Lung (tissue), 12 donors: ENCODE results near the gene SLC26A5. TPM values are rescaled to one million over a fixed set of nuclear protein-coding genes. Genes with fewer than 3 reads are reported as not detected.

Experiments used
- ATAC-seq: fragments of 200-7000 bp; cut with Tn5 transposase; one replicate; pipeline ENCODE4 v1.9.1; 2020; ENCODE audit warnings: moderate number of reproducible peaks; ENCODE audit not compliant: insufficient read depth, low FRiP score
- DNase-seq, 3 donors: peaks; one replicate each; pipeline ENCODE4 v3.0.0-alpha.2; 2013 to 2017
- H3K27ac ChIP-seq, 2 donors: one replicate each; pipeline ENCODE4 v1.5.1; 2013; ENCODE audit warnings: mild to moderate bottlenecking in 2 of 2, moderate library complexity in 2 of 2, control low read depth in 1 of 2, inconsistent platforms in 1 of 2, low read depth in 1 of 2, low read length in 1 of 2
- H3K27me3 ChIP-seq, 3 donors: one replicate each; pipeline ENCODE4 v1.5.1; 2013; ENCODE audit warnings: low read length in 2 of 3; ENCODE audit not compliant: control insufficient read depth in 3 of 3, insufficient read depth in 3 of 3
- H3K36me3 ChIP-seq, 4 donors: one replicate each; pipeline ENCODE4 v1.5.1; 2013; ENCODE audit warnings: low read length in 4 of 4, mild to moderate bottlenecking in 1 of 4, moderate library complexity in 1 of 4; ENCODE audit not compliant: control insufficient read depth in 4 of 4, insufficient read depth in 4 of 4
- H3K4me1 ChIP-seq, 5 donors: one replicate each; pipeline ENCODE4 v1.5.1; 2013; ENCODE audit warnings: low read length in 5 of 5, mild to moderate bottlenecking in 2 of 5, moderate library complexity in 1 of 5; ENCODE audit not compliant: control insufficient read depth in 5 of 5, insufficient read depth in 5 of 5
- H3K4me3 ChIP-seq: one replicate; pipeline ENCODE4 v1.5.1; 2013; ENCODE audit warnings: mild to moderate bottlenecking, control low read depth, moderate library complexity
- H3K9ac ChIP-seq, 2 donors: one replicate each; pipeline ENCODE4 v1.5.1; 2013; ENCODE audit warnings: low read length in 2 of 2, control low read depth in 1 of 2; ENCODE audit not compliant: insufficient read depth in 1 of 2
- H3K9me3 ChIP-seq, 4 donors: one replicate each; pipeline ENCODE4 v1.5.1; 2013; ENCODE audit warnings: low read length in 3 of 4, mild to moderate bottlenecking in 1 of 4, moderate library complexity in 1 of 4; ENCODE audit not compliant: control insufficient read depth in 4 of 4, insufficient read depth in 3 of 4
- WGBS, 2 donors: extraction: QIAGEN DNeasy Blood & Tissue Kit; methylation state at CpG; one replicate each; pipeline ENCODE4 v1.1.7; 2013; 5-methylcytosine and 5-hydroxymethylcytosine counted together
- polyA plus RNA-seq, 2 donors: library from polyadenylated mRNA; stranded (reverse); fragments of 200-250 nt; gene quantifications; one replicate each; pipeline ENCODE4 v1.2.1, GENCODE V29; 2013
- total RNA-seq, 2 donors: library from RNA; depleted of rRNA in 1 of 2; stranded (reverse); fragments of >200 nt in 1 of 2; gene quantifications; one replicate each; pipeline ENCODE4 v1.2.1, GENCODE V29; 2014 to 2021
- TF ChIP-seq, protein P1 (sequence below): IDR thresholded peaks from 2 replicates; pipeline ENCODE4 v1.5.1; 2012; ENCODE audit warnings: mild to moderate bottlenecking; ENCODE audit errors: control extremely low read depth, extremely low read depth
- donor health status: control.
- donor health status: control.
- donor health status: Bipolar disorder and iron deficiency.
- donor health status: healthy.
- donor health status: DM: yes; HTN: yes; CAD: no.

The SLC26A5 gene
- total and polyA plus RNA-seq, 4 donors: 0.06 to 1.1 (median 0.59) TPM

DNA sequence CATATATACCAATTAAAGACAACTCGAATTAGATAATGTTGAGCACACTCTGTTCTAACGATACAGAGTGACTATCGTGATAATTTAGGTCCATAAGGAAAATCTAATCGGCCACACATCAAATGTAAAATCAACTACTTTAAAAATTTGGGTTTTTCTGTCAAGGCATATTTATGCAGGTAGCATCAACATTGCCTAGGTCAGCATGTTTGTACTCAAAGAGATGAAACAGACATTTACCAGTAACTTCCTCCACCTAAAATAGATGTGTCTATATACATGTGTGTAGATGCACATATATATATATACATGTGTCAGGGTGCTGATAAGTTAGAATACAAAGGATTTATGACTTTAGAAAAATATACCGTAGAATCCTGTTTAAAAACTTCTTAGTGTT is 76.6 kb downstream of the SLC26A5 start:
- ATAC-seq (no peak), DNase-seq (no peak)
- no peak overlapping the region for H3K9ac ChIP-seq
- TF ChIP-seq, protein P1, sequence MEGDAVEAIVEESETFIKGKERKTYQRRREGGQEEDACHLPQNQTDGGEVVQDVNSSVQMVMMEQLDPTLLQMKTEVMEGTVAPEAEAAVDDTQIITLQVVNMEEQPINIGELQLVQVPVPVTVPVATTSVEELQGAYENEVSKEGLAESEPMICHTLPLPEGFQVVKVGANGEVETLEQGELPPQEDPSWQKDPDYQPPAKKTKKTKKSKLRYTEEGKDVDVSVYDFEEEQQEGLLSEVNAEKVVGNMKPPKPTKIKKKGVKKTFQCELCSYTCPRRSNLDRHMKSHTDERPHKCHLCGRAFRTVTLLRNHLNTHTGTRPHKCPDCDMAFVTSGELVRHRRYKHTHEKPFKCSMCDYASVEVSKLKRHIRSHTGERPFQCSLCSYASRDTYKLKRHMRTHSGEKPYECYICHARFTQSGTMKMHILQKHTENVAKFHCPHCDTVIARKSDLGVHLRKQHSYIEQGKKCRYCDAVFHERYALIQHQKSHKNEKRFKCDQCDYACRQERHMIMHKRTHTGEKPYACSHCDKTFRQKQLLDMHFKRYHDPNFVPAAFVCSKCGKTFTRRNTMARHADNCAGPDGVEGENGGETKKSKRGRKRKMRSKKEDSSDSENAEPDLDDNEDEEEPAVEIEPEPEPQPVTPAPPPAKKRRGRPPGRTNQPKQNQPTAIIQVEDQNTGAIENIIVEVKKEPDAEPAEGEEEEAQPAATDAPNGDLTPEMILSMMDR: no peak
- WGBS, 2 donors: 96 to 99% methylated on average over 5 of the region's 5 CpGs
- no peaks in the 10 kb centered on the region for H3K9me3 ChIP-seq
- H3K27ac ChIP-seq: no peak overlapping the region
- H3K4me1 ChIP-seq: no peaks in the 10 kb centered on the region
- H3K4me3 ChIP-seq: no peak overlapping the region
- no peaks in the 10 kb centered on the region for H3K27me3 ChIP-seq
- H3K36me3 ChIP-seq: peaks cover 14 to 33% (median 23%) of the 10 kb centered on the region in 4 donors

DNA sequence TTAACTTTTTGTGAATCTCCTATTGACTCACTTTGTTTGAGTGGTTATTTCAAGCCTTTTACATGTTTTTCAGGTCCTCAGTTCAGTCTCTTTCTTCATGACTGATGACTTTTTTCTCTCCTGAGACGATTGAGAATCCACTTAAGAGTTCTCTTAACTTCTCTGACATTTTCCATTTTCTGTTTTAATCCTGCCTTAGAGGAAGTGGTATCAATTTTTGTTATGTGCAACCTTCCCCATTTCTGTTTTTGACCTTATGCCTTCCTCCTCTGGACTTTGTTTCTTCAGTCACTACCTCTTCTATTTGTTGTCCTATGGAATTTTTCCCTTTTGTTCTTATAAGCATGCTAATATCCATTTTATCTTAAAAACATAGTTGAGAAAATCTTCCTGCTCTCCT is 96.2 kb downstream of the SLC26A5 start:
- Histone ChIP-seq H3K4me1 (peaks cover 0 to 28% (median 9%) of the 10 kb centered on the region in 5 donors), H3K9me3 (no peaks in the 10 kb centered on the region), H3K36me3 (peaks cover 1 to 11% (median 5%) of the 10 kb centered on the region in 4 donors), H3K9ac (no peak overlapping the region), H3K4me3 (no peak overlapping the region), H3K27ac (no peak overlapping the region), H3K27me3 (no peaks in the 10 kb centered on the region)
- WGBS, 2 donors: 35 to 38% methylated on average over 1 of the region's 1 CpG
- ATAC-seq: no peak
- DNase-seq: no peak
- TF ChIP-seq, protein P1: no peak

DNA sequence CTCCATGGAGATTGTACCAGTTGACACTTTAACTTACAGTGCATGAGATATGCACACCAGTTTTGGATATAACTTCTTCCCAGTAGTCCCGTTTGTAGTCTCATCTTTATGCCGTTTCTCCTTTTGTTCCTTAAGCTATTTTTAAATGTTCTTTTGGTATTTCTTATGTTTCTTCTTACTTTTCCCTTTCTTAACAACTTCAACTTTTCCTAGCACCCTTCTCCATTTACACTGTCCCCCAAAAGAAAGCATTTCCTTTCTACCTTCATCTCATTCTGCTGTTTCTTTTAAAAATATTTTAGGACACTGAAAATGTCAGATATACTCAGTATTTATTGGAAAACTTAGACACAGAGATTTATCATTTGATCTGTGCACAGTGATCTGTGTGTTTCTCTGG is 97.0 kb downstream of the SLC26A5 start:
- Histone ChIP-seq H3K27ac (no peak overlapping the region), H3K4me1 (peaks cover 0 to 29% (median 9%) of the 10 kb centered on the region in 5 donors), H3K9me3 (no peaks in the 10 kb centered on the region), H3K4me3 (no peak overlapping the region), H3K9ac (peak overlapping the region in 1 of 2 donors; percentile 64), H3K27me3 (no peaks in the 10 kb centered on the region), H3K36me3 (peaks cover 0 to 14% (median 4%) of the 10 kb centered on the region in 4 donors)
- 29 to 36% methylated on average over 2 of the region's 2 CpGs for WGBS, 2 donors
- no peak for DNase-seq
- no peak for ATAC-seq
- TF ChIP-seq, protein P1: no peak

DNA sequence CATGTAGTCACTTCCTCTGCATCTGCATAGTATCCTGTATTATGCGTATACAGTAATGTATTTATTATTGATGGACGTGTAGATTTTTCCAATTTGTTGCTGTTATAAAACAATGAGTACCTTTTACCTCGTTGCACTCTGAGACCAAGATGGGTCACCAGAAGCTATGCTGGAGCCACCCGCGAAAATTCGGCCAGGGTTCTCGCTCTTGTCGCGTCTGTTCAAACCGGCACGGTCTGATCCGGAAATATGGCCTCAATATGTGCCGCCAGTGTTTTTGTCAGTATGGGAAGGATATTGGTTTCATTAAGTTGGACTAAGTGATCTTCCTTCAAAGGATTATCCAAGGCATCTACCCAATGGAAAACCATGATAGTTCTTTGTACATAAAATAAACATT is 97.6 kb downstream of the SLC26A5 start:
- DNase-seq (no peak), ATAC-seq (no peak)
- TF ChIP-seq, protein P1: no peak
- Histone ChIP-seq H3K4me3 (peak overlapping the region; percentile 36), H3K9ac (peak overlapping the region in 1 of 2 donors; percentile 96), H3K27me3 (no peaks in the 10 kb centered on the region), H3K4me1 (peaks cover 0 to 34% (median 10%) of the 10 kb centered on the region in 5 donors), H3K27ac (no peak overlapping the region), H3K36me3 (peaks cover 0 to 14% (median 4%) of the 10 kb centered on the region in 4 donors), H3K9me3 (no peaks in the 10 kb centered on the region)
- WGBS, 2 donors: 8 to 14% methylated on average over 13 of the region's 13 CpGs
